ENCODE measurements around the gene GGA1.

Gene GGA1

GRCh38 chr22:37676736-37677492, 68.3 kb downstream of the GGA1 start:
- FAIRE-seq: no peak

- no peak for FAIRE-seq
Observed at GRCh38 chr22:37677493-37677974, 68.9 kb downstream of the GGA1 start.

- no peak for FAIRE-seq
Observed at GRCh38 chr22:37678372-37678771, 69.7 kb downstream of the GGA1 start.

GRCh38 chr22:37679670-37680069, 71.0 kb downstream of the GGA1 start:
- FAIRE-seq: no peak

- FAIRE-seq: no peak
Observed at GRCh38 chr22:37680191-37680851, 71.7 kb downstream of the GGA1 start.

- FAIRE-seq: no peak
Observed at GRCh38 chr22:37681001-37681424, 72.4 kb downstream of the GGA1 start.

GRCh38 chr22:37681556-37682049, 73.0 kb downstream of the GGA1 start:
- FAIRE-seq: no peak

Measured in TTC549 (cell line).